Eye (tissue), 1 donor: ENCODE data around the gene ARHGEF18.
A peak's percentile ranks its signal among the peaks of the same experiment; 100 is the strongest.

Source experiments
- DNase-seq: peaks from one replicate; pipeline ENCODE4 v3.0.0-alpha.2; 2015

ARHGEF18 gene

DNA sequence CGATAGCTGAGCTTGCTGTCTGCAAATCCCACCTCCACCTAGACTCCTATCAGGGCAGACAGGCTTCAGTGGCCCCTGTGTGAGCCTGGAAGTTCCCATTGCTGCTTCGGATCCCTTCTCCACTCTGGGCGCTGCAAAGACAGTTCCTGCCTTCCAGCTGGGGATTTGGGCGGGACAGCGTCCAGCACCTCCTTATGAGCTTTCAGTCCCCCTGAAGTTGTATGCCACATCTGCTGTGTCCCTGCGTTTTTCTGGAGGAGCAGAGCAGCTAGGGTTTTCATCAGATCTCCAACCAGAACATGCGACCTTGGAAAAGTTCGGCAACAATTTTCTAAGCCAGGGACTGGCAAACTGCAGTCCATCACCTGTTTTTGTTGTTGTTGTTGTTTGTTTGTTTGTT is 38.0 kb downstream of the ARHGEF18 start:
- DNase-seq: no peak

GRCh38 chr19:7391218-7391670 is 42.5 kb downstream of the ARHGEF18 start:
- DNase-seq: no peak

DNA sequence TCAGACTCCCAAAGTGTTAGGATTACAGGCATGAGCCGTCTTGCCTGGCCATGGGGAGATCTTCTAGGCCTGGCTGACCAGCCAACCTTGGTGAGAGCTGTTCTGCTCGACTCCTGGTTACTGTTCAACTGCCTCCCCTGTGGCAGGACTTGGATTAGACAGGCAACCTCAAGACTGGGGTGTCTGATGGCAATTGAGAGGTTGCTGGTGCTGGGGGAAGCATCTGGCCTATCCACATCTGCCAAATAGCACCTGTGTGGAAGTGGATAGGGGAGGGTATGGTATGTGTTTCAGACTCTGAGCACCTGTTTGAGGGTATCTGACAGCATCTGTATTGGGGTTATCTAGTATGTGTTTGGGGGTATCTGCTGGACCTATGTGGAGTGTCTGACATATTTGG is 44.7 kb downstream of the ARHGEF18 start:
- DNase-seq: no peak

DNA sequence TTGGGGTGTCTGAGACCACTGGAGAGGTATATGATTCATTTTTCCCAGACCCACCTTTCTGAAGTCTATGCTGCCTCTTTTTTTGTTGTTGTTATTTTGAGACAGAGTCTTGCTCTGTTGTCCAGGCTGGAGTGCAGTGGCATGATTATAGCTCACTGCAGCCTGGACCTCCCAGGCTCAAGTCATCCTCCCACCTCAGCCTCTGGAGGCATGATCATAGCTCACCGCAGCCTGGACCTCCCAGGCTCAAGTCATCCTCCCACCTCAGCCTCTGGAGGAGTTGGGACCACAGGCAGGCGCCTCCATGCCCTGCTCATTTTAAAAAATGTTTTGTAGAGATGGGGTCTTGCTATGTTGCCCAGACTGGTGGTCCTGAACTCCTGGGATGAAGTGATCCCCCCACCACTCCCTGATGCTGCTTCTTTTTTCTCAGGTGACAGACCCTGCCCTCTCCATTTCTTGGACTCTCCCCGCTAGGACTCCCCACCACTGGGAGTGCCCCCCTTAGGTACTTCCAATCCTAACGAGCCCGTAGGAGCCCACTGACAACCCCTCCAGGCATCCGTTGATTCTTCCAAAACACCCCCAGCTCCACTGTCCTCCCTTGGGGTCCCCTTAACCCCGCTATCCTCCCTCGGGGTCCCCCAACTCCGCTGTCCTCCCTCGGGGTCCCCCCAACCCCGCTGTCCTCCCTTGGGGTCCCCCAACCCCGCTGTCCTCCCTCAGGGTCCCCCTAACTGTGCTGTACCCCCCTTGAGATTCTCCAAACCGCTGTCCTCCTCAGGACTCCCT is 45.4 kb downstream of the ARHGEF18 start:
- DNase-seq: no peak

DNA sequence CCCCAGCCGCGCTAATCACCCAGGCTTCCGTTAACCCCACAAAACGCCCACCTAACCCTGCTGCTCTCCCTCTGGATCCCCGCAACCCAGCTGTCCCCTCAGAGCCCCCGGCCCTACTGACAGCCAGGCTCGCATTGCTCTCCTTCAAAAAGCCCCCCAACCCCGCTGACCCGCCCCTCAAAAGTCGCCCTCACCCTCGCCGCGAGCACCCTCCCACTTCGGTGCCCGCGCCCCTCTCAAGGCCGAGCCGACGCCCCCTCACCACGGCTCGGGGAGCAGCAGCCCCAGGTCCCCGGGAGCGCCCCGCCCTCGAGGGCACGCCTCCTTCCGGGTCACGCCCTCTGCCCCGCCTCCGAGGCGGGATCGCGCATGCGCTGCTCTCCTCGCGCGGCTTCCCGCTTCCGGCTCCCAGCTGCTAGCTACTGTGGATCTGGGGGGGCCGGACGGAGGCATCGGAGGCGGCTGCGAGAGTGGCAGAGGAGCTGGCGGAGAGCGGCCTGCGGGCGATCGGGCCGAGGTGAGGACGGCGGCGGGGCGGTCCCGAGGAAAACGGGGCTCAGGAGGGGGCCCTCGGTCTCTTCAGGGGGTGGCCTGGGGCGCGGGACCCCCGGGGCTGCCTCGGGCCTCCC is 46.1 kb downstream of the ARHGEF18 start:
- DNase-seq: peak; percentile 97

DNA sequence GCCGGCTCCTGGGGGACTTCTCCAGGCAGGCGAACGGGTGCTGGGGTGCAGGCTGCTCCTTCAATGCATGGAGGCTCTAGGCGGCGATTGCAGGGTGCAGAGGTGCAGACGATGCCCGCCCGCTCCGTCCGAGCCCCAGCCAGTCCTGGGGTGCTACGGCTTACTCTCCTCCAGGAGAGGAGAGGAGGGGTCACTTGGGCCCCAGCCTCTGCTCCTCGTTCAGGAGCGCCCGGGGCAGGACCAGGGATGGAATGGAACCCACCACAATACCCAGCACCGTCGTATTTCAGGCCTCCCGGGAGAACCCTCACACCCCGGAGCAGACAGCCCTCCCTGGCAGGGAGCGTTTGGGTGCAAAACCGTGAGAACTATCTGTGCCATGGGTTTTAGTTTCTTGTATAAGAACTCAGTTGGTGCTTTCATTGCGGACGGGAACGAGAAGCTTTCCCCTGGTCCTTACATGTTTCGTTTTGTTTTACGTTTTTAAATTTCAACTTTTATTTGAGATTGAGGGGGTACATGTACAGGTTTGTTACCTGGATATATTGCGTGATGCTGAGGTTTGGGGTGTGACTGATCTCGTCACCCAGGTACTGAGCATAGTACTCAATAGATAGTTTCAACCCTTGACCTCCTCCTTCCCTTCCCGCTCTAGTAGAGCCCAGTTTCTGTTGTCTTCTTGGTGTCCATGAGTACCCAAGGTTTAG is 46.8 kb downstream of the ARHGEF18 start:
- no peak for DNase-seq

- no peak for DNase-seq
Measured at GRCh38 chr19:7397687-7398086, 49.0 kb downstream of the ARHGEF18 start.
